Mesodermal cell (in vitro differentiated cells): Measurements from ENCODE around the gene NBPF9. TPM values are rescaled to one million over a fixed set of nuclear protein-coding genes. Genes with fewer than 3 reads are reported as not detected.
A peak's percentile ranks its signal among the peaks of the same experiment; 100 is the strongest.
"Not testable (repeated sequence)": the region's sequence is repeated elsewhere in the genome, so short reads cannot be mapped to it uniquely, and the experiment has no call there.

Experiments
- H3K27ac ChIP-seq: 2 replicates; pipeline ENCODE4 v1.7.0; 2013; ENCODE audit warnings: mild to moderate bottlenecking, low read depth, low read length, moderate library complexity; ENCODE audit not compliant: severe bottlenecking
- H3K36me3 ChIP-seq: 2 replicates; pipeline ENCODE4 v1.7.1; 2013; ENCODE audit warnings: mild to moderate bottlenecking, low read length, moderate library complexity; ENCODE audit not compliant: control insufficient read depth, insufficient read depth
- H3K4me1 ChIP-seq: one replicate; pipeline ENCODE4 v1.7.1; 2013; ENCODE audit warnings: mild to moderate bottlenecking, low read length; ENCODE audit not compliant: insufficient read depth, control insufficient read depth, poor library complexity, severe bottlenecking
- H3K4me3 ChIP-seq: 2 replicates; pipeline ENCODE4 v1.7.0; 2013; ENCODE audit warnings: low read length, control low read depth, mild to moderate bottlenecking; ENCODE audit not compliant: insufficient read depth, poor library complexity, severe bottlenecking; ENCODE audit errors: extremely low read depth
- H3K9me3 ChIP-seq: 2 replicates; pipeline ENCODE4 v1.7.1; 2013; ENCODE audit warnings: mild to moderate bottlenecking, low read length, moderate library complexity; ENCODE audit not compliant: control insufficient read depth
- WGBS, 2 experiments: methylation state at CpG; one replicate each; pipeline ENCODE4 v1.1.5; 2013; ENCODE audit warnings: missing lambda C conversion rate in 2 of 2; ENCODE audit not compliant: insufficient coverage in 2 of 2; 5-methylcytosine and 5-hydroxymethylcytosine counted together
- polyA plus RNA-seq, 2 experiments: library from polyadenylated mRNA; stranded (reverse); fragments of 50-300 nt; gene quantifications; one replicate each; pipeline ENCODE4 v1.2.3, GENCODE V29; 2013

NBPF9 gene, protein sequence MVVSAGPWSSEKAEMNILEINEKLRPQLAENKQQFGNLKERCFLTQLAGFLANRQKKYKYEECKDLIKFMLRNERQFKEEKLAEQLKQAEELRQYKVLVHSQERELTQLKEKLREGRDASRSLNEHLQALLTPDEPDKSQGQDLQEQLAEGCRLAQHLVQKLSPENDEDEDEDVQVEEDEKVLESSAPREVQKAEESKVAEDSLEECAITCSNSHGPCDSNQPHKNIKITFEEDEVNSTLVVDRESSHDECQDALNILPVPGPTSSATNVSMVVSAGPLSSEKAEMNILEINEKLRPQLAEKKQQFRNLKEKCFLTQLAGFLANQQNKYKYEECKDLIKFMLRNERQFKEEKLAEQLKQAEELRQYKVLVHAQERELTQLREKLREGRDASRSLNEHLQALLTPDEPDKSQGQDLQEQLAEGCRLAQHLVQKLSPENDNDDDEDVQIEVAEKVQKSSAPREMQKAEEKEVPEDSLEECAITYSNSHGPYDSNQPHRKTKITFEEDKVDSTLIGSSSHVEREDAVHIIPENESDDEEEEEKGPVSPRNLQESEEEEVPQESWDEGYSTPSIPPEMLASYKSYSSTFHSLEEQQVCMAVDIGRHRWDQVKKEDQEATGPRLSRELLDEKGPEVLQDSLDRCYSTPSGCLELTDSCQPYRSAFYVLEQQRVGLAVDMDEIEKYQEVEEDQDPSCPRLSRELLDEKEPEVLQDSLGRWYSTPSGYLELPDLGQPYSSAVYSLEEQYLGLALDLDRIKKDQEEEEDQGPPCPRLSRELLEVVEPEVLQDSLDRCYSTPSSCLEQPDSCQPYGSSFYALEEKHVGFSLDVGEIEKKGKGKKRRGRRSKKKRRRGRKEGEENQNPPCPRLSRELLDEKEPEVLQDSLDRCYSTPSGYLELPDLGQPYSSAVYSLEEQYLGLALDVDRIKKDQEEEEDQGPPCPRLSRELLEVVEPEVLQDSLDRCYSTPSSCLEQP (N-terminal part only)
- polyA plus RNA-seq (2013, experiment 1 of 2): 24.6 TPM
- 24.4 TPM for polyA plus RNA-seq (2013, experiment 2 of 2)

GRCh38 chr1:149103109-149104081, at the start of gene NBPF9:
Gene NBPF9 (minus strand): TSS chr1:149103551. CDS start chr1:149082139, 21,412 bp downstream.
- not testable (repeated sequence) for H3K36me3 ChIP-seq, H3K27ac ChIP-seq, H3K9me3 ChIP-seq, H3K4me1 ChIP-seq
- H3K4me3 ChIP-seq: peak within 1 kb of the TSS; percentile 19
- WGBS, 2 experiments: 0% methylated on average over 6 of the region's 85 CpGs; no CpG with 5 or more reads in 1 of the 2 experiments

- not testable (repeated sequence) for H3K4me1 ChIP-seq, H3K27ac ChIP-seq, H3K4me3 ChIP-seq, H3K36me3 ChIP-seq, H3K9me3 ChIP-seq
- WGBS, 2 experiments: 83 to 100% methylated on average over 1 to 2 of the region's 4 CpGs
Measured at GRCh38 chr1:149149909-149150308, 46.6 kb upstream of the NBPF9 start.

- not testable (repeated sequence) for H3K4me1 ChIP-seq, H3K27ac ChIP-seq, H3K36me3 ChIP-seq, H3K4me3 ChIP-seq, H3K9me3 ChIP-seq
- WGBS, 2 experiments: no CpG with 5 or more reads among the region's 2 CpGs
Measured at GRCh38 chr1:149137585-149137984, 34.2 kb upstream of the NBPF9 start.

- not testable (repeated sequence) for H3K4me1 ChIP-seq, H3K27ac ChIP-seq, H3K9me3 ChIP-seq, H3K4me3 ChIP-seq, H3K36me3 ChIP-seq
- 85% methylated on average over 4 of the region's 7 CpGs; no CpG with 5 or more reads in 1 of the 2 experiments for WGBS, 2 experiments
Measured at GRCh38 chr1:149130938-149131337, 27.6 kb upstream of the NBPF9 start.

GRCh38 chr1:149129245-149129644, 25.9 kb upstream of the NBPF9 start:
- H3K36me3 ChIP-seq, H3K4me3 ChIP-seq, H3K4me1 ChIP-seq, H3K9me3 ChIP-seq, H3K27ac ChIP-seq: not testable (repeated sequence)
- no CpG with 5 or more reads among the region's 17 CpGs for WGBS, 2 experiments

- not testable (repeated sequence) for H3K36me3 ChIP-seq, H3K9me3 ChIP-seq, H3K4me3 ChIP-seq, H3K4me1 ChIP-seq, H3K27ac ChIP-seq
- WGBS, 2 experiments: no CpG with 5 or more reads among the region's 6 CpGs
Measured at GRCh38 chr1:149126555-149127145, 23.3 kb upstream of the NBPF9 start.

- H3K4me3 ChIP-seq, H3K4me1 ChIP-seq, H3K9me3 ChIP-seq, H3K36me3 ChIP-seq, H3K27ac ChIP-seq: not testable (repeated sequence)
- WGBS, 2 experiments: no CpG with 5 or more reads among the region's 15 CpGs
Measured at GRCh38 chr1:149123948-149124926, 20.9 kb upstream of the NBPF9 start.

- H3K9me3 ChIP-seq, H3K4me3 ChIP-seq, H3K36me3 ChIP-seq, H3K27ac ChIP-seq, H3K4me1 ChIP-seq: not testable (repeated sequence)
- no CpG with 5 or more reads among the region's 3 CpGs for WGBS, 2 experiments
Measured at GRCh38 chr1:149112828-149113227, 9.5 kb upstream of the NBPF9 start.

DNA sequence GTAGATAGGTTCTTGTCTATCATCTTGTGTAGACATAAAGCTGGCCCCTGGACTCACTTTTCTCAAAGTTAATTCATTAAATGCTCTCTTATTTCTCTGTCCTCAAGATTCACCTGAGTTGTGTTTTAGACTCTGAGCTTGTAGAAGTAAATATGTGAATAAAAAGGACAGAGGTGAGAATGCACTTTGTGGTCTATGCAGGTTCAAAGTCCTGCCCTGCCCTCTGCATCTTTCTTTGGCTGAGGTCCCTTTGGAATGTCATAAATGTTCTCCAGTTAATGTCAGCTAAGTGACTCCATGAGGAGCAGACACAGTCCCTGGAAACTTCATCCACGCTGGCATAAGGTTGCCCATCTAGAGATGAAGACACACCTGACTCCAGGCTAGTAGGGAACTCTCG, 7.0 kb upstream of the NBPF9 start:
- not testable (repeated sequence) for H3K4me1 ChIP-seq, H3K36me3 ChIP-seq, H3K9me3 ChIP-seq, H3K4me3 ChIP-seq, H3K27ac ChIP-seq
- WGBS, 2 experiments: no CpG with 5 or more reads among the region's 2 CpGs
